Stimulated activated CD4-positive, alpha-beta T cell treated with anti-CD3 and anti-CD28 coated beads, TNF-alpha, amount 100 ng/mL, for 4 hours (primary cell): ENCODE measurements around the gene MAFF.

Source experiments
- DNase-seq, 3 experiments: peaks; one replicate each; pipeline ENCODE4 v3.0.0-alpha.2; 2020; ENCODE audit warnings: low read depth in 3 of 3

The MAFF gene

GRCh38 chr22:38203855-38204514 is 2.2 kb downstream of the MAFF start:
- no peak for DNase-seq

GRCh38 chr22:38204784-38205183 is 3.0 kb downstream of the MAFF start:
- no peak for DNase-seq

- DNase-seq: no peak
Measured at GRCh38 chr22:38205261-38206128, 3.7 kb downstream of the MAFF start.

- DNase-seq: no peak
Measured at GRCh38 chr22:38207898-38208432, 6.2 kb downstream of the MAFF start.

GRCh38 chr22:38208551-38208968 is 6.8 kb downstream of the MAFF start:
- DNase-seq: no peak

- DNase-seq: no peak
Measured at GRCh38 chr22:38211556-38211955, 9.8 kb downstream of the MAFF start.

GRCh38 chr22:38212442-38212841 is 10.6 kb downstream of the MAFF start:
- no peak for DNase-seq

GRCh38 chr22:38213319-38213989 is 11.7 kb downstream of the MAFF start:
- no peak for DNase-seq

- no peak for DNase-seq
Measured at GRCh38 chr22:38213990-38214301, 12.2 kb downstream of the MAFF start.

GRCh38 chr22:38214302-38215056 is 12.7 kb downstream of the MAFF start:
- DNase-seq: peak; percentile 40 to 50 (median 49)

- no peak for DNase-seq
Measured at GRCh38 chr22:38215156-38216038, 13.6 kb downstream of the MAFF start.

GRCh38 chr22:38218661-38219622 is 17.1 kb downstream of the MAFF start:
- DNase-seq: peak in 2 of 3 experiments; percentile 14 to 39

GRCh38 chr22:38219632-38220031 is 17.8 kb downstream of the MAFF start:
- DNase-seq: no peak

GRCh38 chr22:38220163-38220562 is 18.4 kb downstream of the MAFF start:
- DNase-seq: no peak

- DNase-seq: no peak
Measured at GRCh38 chr22:38220653-38221386, 19.0 kb downstream of the MAFF start.

GRCh38 chr22:38221407-38221806 is 19.6 kb downstream of the MAFF start:
- no peak for DNase-seq

GRCh38 chr22:38221908-38222796 is 20.4 kb downstream of the MAFF start:
- no peak for DNase-seq

- no peak for DNase-seq
Measured at GRCh38 chr22:38222797-38223119, 21.0 kb downstream of the MAFF start.
